Measurements from ENCODE around the gene RBM38. TPM values are rescaled to one million over a fixed set of nuclear protein-coding genes. Genes with fewer than 3 reads are reported as not detected.
A peak's percentile ranks its signal among the peaks of the same experiment; 100 is the strongest.

Gene RBM38
- total and polyA plus RNA-seq, 2 of the 13 experiments (the other 11 are each of a cell fraction or from before 2014, with no cell fraction given): 24.2 to 34.2 TPM

DNA sequence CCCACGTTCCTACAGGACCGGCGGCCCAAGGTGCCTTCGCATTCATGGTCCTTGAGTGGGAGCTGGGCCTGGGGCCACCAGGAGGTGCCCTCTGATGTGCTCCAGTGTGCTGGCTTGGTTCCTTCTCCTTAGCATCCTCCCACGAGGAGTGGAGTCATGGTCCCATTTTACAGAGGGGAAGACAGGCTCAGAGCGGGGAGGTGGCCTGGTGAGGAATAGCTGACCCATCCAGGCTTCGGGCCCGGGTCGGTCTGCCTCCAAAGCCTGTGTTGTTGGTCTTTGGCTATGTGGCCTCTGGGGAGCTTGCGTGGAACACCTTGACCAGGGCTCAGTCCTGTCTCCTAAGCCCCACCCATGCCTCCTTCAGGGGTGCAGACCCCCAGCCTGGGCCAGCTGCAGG lies 22.8 kb downstream of the RBM38 start:
- Histone ChIP-seq H3K79me2 (ENCODE audit: insufficient read depth, low read length) (no peaks in the 10 kb centered on the region), H4K20me1 (ENCODE audit: insufficient read depth, low read length) (no peaks in the 10 kb centered on the region), H2AFZ (ENCODE audit: low read length) (no peak overlapping the region), H3K27ac (ENCODE audit: extremely low read length, insufficient read depth, low read length) (no peak overlapping the region), H3K9ac (ENCODE audit: insufficient read depth, low read depth, low read length) (no peak overlapping the region), H3K4me3 (replicated peaks in 1 of 3; ENCODE audit: insufficient read depth in 1 of 3, low read depth in 2 of 3, low read length in 3 of 3) (no peak overlapping the region), H3K27me3 (ENCODE audit: control insufficient read depth in 1 of 2, insufficient read depth in 2 of 2, low read length in 2 of 2) (peaks cover 10 to 50% of the 10 kb centered on the region in 2 experiments; a peak in 3 of 5 replicates), H3K9me3 (ENCODE audit: low read length) (no peaks in the 10 kb centered on the region), H3K4me2 (ENCODE audit: low read depth, low read length) (no peak overlapping the region), H3K36me3 (replicated peaks in 1 of 2; ENCODE audit: control insufficient read depth in 1 of 2, insufficient read depth in 2 of 2, low read length in 2 of 2) (0 out of 5 replicates have a peak, but pooled peaks cover 0 to 3% of the 10 kb centered on the region in 2 experiments), H3K4me1 (ENCODE audit: insufficient read depth, low read length) (0 out of 2 replicates have a peak, but pooled peaks cover 10% of the 10 kb centered on the region)
- ATAC-seq (no peak), FAIRE-seq (no peak), DNase-seq (ENCODE audit: low spot score) (no peak)
- TF ChIP-seq STAT5B (CRISPR knock-in tag; IDR thresholded peaks at IDR 0.05) (no peak), ZNF768 (CRISPR knock-in tag; IDR thresholded peaks at IDR 0.05) (0 out of 2 replicates have a peak, but pooled peaks have one; percentile 10), ZNF251 (CRISPR knock-in tag; IDR thresholded peaks at IDR 0.05) (no peak), CHD4 (IDR thresholded peaks at IDR 0.05; ENCODE audit: borderline replicate concordance, low read length) (no peak), NR2F1 (CRISPR knock-in tag; IDR thresholded peaks at IDR 0.05) (no peak), CBFB (CRISPR knock-in tag; IDR thresholded peaks at IDR 0.05) (no peak)
- intact Hi-C loops (cut with micrococcal nuclease; ENCODE audit: unreplicated experiment): no loop called here
- CTCF ChIA-PET (ENCODE audit: low intra/inter-chr PET ratio, low total read pairs): no interaction called here
- BruUV-seq (replicated peaks): no TSS peak
- WGBS (ENCODE audit: low lambda C conversion rate): 51% methylated on average over 10 of the region's 10 CpGs
- in situ Hi-C loops (cut with HindIII; ENCODE audit: extremely low pct_ligation_motif_present, low pct_unique_long_range_greater_than_20kb): no loop called here
- POLR2A ChIA-PET: interaction anchor here (1.3 to 1.9 kb wide), 2 partner anchors 15 to 17 kb away, joined by 3 to 5 read pairs; no protein-coding TSS in a partner anchor

DNA sequence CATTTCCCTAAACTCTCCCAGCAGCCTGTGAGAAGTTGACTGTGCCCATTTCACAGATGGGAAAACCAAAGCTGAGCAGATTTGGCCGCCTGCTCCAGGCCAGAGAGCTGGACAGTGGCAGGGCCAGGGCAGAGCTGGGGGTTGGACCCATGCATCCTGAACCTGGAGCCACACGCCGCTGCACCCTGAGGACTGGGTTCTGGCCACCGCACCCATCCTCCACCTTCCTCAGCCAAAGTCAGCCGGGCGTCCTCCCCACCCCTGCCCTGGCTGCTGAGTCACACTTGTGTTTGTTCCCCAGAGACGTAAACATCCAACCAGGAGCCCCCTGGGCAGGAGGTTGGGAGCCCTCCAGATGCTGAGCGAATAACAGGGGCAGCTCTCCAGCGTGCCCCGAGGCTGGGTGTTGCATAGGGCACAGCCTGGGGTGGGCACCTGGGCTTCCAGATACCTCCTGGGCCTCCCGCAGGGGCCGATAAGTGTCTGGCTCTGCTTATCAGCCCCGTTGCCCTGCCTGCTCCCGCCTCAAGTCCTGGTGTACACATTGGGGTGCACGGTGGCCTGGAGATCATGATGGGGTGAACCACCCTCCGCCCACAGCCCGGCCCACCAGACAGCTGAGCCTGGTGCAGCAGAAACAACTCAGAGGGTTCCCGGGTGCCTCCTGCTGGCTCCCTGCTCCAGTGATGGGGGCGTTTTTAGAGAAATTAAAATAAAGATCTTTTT lies 23.8 kb downstream of the RBM38 start:
- DNase-seq (ENCODE audit: low spot score): no peak
- no peak for FAIRE-seq
- no peaks in the 10 kb centered on the region for H3K9me3 ChIP-seq (ENCODE audit: low read length)
- H3K9ac ChIP-seq (ENCODE audit: insufficient read depth, low read depth, low read length): no peak overlapping the region
- no peaks in the 10 kb centered on the region for H3K79me2 ChIP-seq (ENCODE audit: insufficient read depth, low read length)
- CTCF ChIA-PET (ENCODE audit: low intra/inter-chr PET ratio, low total read pairs): no interaction called here
- 0 out of 2 replicates have a peak, but pooled peaks cover 10% of the 10 kb centered on the region for H3K4me1 ChIP-seq (ENCODE audit: insufficient read depth, low read length)
- intact Hi-C loops (cut with micrococcal nuclease; ENCODE audit: unreplicated experiment): no loop called here
- ATAC-seq: no peak
- POLR2A ChIA-PET: no interaction called here
- H2AFZ ChIP-seq (ENCODE audit: low read length): no peak overlapping the region
- H3K27me3 ChIP-seq (ENCODE audit: control insufficient read depth in 1 of 2, insufficient read depth in 2 of 2, low read length in 2 of 2): peaks cover 10 to 54% of the 10 kb centered on the region in 2 experiments; a peak in 3 of 5 replicates
- no peak overlapping the region for H3K27ac ChIP-seq (ENCODE audit: extremely low read length, insufficient read depth, low read length)
- 24% methylated on average over 19 of the region's 19 CpGs for WGBS (ENCODE audit: low lambda C conversion rate)
- BruUV-seq (replicated peaks): no TSS peak
- H3K4me2 ChIP-seq (ENCODE audit: low read depth, low read length): no peak overlapping the region
- no peaks in the 10 kb centered on the region for H3K36me3 ChIP-seq (replicated peaks in 1 of 2; ENCODE audit: control insufficient read depth in 1 of 2, insufficient read depth in 2 of 2, low read length in 2 of 2)
- H3K4me3 ChIP-seq (replicated peaks in 1 of 3; ENCODE audit: insufficient read depth in 1 of 3, low read depth in 2 of 3, low read length in 3 of 3): no peak overlapping the region
- H4K20me1 ChIP-seq (ENCODE audit: insufficient read depth, low read length): no peaks in the 10 kb centered on the region
- in situ Hi-C loops (cut with HindIII; ENCODE audit: extremely low pct_ligation_motif_present, low pct_unique_long_range_greater_than_20kb): no loop called here
- TF ChIP-seq FOSL2 (CRISPR knock-in tag; IDR thresholded peaks at IDR 0.05): peak; percentile 75
- TF ChIP-seq ZNF451 (CRISPR knock-in tag; IDR thresholded peaks at IDR 0.05): no peak
- TF ChIP-seq ZEB1 (IDR thresholded peaks at IDR 0.05; ENCODE audit: insufficient replicate concordance, low read depth): no peak
- peak; percentile 34; the same call in 1 of the 2 replicates for TF ChIP-seq ZNF768 (CRISPR knock-in tag; IDR thresholded peaks at IDR 0.05)
- no peak for TF ChIP-seq SOX5 (CRISPR knock-in tag; IDR thresholded peaks at IDR 0.05; ENCODE audit: borderline replicate concordance)
- peak; percentile 17; the same call in 1 of the 2 replicates for TF ChIP-seq NFE2L2 (IDR thresholded peaks at IDR 0.05; ENCODE audit: low read length)
- TF ChIP-seq RARG (CRISPR knock-in tag; IDR thresholded peaks at IDR 0.05; ENCODE audit: low read depth): no peak
- no peak for TF ChIP-seq FOXP1 (IDR thresholded peaks at IDR 0.05)
- TF ChIP-seq FOXP1 (CRISPR knock-in tag; IDR thresholded peaks at IDR 0.05): peak; percentile 24; the same call in 1 of the 2 replicates
- no peak for TF ChIP-seq TCF12 (IDR thresholded peaks at IDR 0.05)
- no peak for TF ChIP-seq TCF12 (CRISPR knock-in tag; IDR thresholded peaks at IDR 0.05)
- TF ChIP-seq ZNF629 (CRISPR knock-in tag; conservative IDR thresholded peaks at IDR 0.05): peak; percentile 93
- no peak for TF ChIP-seq ZNF138 (CRISPR knock-in tag; IDR thresholded peaks at IDR 0.05; ENCODE audit: low read depth)
- TF ChIP-seq ZNF572 (CRISPR knock-in tag; IDR thresholded peaks at IDR 0.05): no peak
